HG03097 (cell line): Measurements from ENCODE around the gene SDHAF3.

Experiments
- ATAC-seq: cut with Tn5 transposase; IDR thresholded peaks from one replicate; pipeline ENCODE4 v1.9.1; 2021; ENCODE audit not compliant: unreplicated experiment, low FRiP score

The SDHAF3 gene

DNA sequence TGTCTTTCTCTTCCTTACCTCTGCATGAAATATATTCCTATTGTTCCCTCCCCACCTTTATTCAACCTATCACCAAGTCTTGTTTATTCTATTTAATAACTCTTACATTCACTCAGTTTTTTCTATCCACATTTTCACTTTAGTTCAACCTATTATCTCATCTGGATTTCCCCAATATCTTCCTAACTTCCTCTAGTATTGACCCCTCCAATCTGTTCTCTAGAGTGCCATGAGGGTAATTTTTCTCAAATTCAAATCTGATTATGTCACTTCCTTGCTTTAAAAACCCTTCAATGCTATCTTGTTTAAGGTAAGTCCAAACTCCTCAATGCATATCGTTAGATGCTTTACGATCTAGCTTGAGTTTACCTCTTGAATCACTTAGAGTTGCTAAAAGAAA lies 86.5 kb downstream of the SDHAF3 start:
- ATAC-seq, result no peak

DNA sequence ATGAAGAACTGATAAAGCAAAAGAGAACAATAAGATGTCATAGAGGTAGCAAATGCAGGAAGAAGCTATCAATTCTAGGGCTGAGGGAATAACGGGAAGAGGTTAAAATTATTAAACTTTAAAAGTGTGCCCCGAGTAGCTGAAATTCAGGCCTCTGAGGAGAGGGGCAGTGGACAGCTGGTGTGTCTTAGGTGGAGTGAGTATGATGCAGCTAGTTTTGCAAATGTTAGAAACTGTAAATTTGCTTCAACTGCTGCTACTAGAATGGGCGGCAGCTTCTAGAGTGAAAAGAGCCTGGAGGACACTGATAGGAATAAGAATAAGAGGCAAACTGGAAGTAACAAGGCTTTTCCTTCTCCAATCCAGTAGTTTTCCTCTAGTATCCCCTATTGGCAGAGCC lies 87.3 kb downstream of the SDHAF3 start:
- no peak for ATAC-seq

DNA sequence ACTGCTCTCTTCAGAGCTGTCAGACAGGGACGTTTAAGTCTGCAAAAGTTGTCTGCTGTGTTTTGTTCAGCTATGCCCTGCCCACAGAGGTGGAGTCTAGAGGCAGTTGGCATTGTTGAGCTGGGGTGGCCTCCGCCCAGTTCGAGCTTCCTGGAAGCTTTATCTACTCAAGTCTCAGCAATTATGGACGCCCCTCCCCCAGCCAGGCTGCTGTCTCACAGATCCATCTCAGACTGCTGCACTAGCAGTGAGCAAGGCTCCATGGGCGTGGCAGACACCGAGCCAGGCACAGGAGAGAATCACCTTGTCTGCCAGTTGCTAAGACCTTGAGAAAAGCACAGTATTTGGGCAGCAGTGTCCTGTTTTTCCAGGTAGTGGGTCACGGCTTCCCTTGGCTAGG lies 98.1 kb downstream of the SDHAF3 start:
- no peak for ATAC-seq

DNA sequence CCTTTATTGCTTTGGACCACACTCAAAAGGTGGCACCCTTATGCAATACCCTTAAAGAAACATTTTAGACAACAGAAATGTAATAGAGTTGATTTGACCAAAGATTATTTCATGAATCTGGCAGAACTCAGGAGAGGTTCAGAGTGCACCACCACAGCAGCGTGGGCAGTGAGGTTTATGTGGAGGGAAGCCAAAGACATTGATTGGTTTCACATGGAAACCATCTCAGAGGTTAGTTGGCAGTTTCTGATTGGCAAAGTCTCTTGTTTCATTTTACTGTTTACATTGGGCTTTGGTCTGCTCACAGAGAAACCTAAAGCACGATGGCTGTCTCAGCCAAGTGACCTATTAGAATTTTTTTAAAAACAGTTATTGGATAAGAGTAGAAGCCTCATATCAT lies 101.3 kb downstream of the SDHAF3 start:
- no peak for ATAC-seq

DNA sequence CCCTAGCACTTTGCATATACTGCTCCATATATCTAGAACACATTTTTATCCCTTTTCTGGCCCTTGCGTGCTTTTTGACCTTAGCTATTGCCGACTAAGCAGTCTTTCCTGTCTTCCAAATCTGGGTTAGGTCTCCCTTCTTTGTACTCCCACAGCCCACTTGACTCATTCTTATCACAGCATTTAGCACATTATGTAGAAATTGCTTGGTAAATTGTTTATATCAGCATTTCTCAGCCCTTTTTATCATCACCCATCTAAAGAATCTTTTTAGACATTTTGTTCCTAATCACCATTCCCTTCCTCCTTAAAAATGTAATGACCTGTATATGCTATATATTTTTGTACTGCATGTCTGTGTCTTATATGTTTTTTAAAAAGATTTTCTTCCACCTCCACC lies 101.7 kb downstream of the SDHAF3 start:
- no peak for ATAC-seq

DNA sequence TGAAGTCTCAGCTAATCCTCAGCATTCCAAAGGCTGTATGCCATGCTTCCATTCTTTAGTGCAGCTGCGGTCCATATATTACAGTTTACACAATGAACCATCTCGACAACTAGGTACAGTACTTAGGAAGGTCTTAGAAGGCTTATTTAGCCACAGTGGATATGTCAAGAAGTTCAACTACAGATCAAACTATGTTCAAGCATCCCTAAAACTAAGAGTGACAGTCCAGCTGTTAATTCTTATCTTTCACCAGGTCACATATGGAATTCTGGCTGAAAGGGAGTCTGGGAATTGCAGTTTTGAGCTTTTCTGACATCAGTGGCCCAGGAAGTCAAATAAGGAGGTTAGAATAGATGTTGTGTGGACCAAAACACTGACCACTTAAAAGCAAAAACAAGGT lies 106.8 kb downstream of the SDHAF3 start:
- no peak for ATAC-seq

DNA sequence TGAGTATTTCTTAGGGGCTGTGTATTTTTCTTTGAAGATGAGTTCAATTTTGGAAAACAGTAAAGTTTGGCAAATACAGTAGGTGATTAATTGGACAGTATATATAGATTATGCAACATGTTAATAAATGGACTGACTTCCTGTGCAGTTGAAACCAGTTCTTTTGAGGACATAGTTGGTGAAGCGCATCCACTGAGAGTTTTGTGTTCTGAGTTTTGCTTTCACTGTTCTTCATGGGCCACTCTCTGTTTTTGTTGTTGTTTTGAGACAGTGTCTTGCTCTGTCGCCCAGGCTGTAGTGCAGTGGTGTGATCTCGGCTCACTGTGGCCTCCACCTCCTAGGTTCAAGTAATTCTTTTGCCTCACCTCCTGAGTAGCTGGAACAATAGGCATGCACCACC lies 109.0 kb downstream of the SDHAF3 start:
- peak; percentile 94 for ATAC-seq
